Heart left ventricle (tissue), 13 donors: ENCODE data around the gene SUDS3.

Experiments
- CTCF ChIP-seq, 12 donors: fragments of 200-600 bp; sonication (generic) in 4 of 12; IDR thresholded peaks; one replicate each; pipeline versions ENCODE4 v1.5.0 to v1.8.0; 2018 to 2022; ENCODE audit warnings: antibody characterized with exemption in 12 of 12, mild to moderate bottlenecking in 5 of 12
- POLR2A ChIP-seq, 2 donors: fragments of 450-650 bp; IDR thresholded peaks; one replicate each; pipeline ENCODE4 v1.6.1; 2017; ENCODE audit warnings: antibody characterized with exemption in 2 of 2, mild to moderate bottlenecking in 2 of 2, moderate library complexity in 2 of 2
- donor health status: ischemic (EF 13 %, LVEDD 7.1; RV severe dilation, severe dysfunction).
- donor health status: DM: no; HTN: yes; CAD: no.
- donor health status: DM: no; HTN: no; CAD: no.
- donor health status: ischemic (EF 25% LVEDD 6.9; RV normal size, moderate dysfunction).
- donor health status: ischemic (EF 25% LVEDD 5.7; RV mildly dilated, moderate dysfunction).
- donor health status: ischemic (EF 35%, LVEDD 5.7; RV mildly dilated, moderate dysfunction).
- donor health status: nonischemic (EF 11% LVEDD 7.7; RV severe dilation, severe dysfunction).
- donor health status: DM: yes; HTN: yes; CAD: no.
- donor health status: PGD.
- donor health status: ischemic (EF 29% LVEDD 5.4; RV normal size, mild dysfunction).
- donor health status: nonischemic (EF 23%, LVEDD 6.1; RV moderate dilation, normal function).

- peak; percentile 94 to 100 (median 98) for TF ChIP-seq CTCF (IDR thresholded peaks at IDR 0.05)
- no peak for TF ChIP-seq POLR2A (IDR thresholded peaks at IDR 0.05)
These were observed 1.6 kb downstream of the SUDS3 start for GRCh38 chr12:118377884-118378470.
